ENCODE results near the gene HCN2.

DNA sequence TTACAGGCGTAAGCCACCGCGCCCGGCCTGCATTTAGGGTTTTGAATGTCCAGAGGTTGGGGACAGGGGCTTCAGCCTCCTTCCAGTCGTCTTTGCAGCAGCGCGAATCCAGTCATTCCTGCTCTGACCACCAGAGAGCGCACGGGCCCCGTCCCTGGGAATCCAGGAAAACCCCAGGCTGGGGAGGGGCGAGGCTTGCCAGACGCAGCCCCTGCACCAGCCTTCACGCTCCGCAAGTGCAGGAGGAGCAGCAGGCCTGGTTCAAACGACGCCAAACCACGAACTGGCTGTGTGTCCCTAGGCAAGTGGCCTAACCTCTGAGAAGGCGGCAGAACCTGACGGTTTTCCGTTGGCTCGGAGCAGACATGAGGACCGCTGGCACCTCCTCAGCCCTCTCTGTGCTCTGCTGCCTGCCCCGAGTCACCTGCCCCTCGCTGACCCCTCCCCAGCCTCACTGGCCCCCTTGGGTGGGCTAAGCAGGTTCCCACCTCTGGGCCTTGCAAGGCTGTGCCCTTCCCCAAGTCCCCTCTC, 75.3 kb downstream of the HCN2 start:
- no peak for TF ChIP-seq ZKSCAN5 (CRISPR knock-in tag; IDR thresholded peaks at IDR 0.05)
- TF ChIP-seq MAFK (conservative IDR thresholded peaks at IDR 0.05 in 1 of 2, IDR thresholded peaks at IDR 0.05 in 1 of 2; ENCODE audit: low read length in 2 of 2) = no peak
- TF ChIP-seq CREM (IDR thresholded peaks at IDR 0.05) = no peak
- TF ChIP-seq CREM (CRISPR knock-in tag; IDR thresholded peaks at IDR 0.05) = no peak
- peak; percentile 49 for TF ChIP-seq ELF1 (CRISPR knock-in tag; IDR thresholded peaks at IDR 0.05)
- no peak for TF ChIP-seq HMG20A (CRISPR knock-in tag; IDR thresholded peaks at IDR 0.05; ENCODE audit: borderline replicate concordance)
- TF ChIP-seq CTCF (CRISPR knock-in tag; IDR thresholded peaks at IDR 0.05) = peak; percentile 98
- TF ChIP-seq STAG1 (CRISPR knock-in tag; IDR thresholded peaks at IDR 0.05) = peak; percentile 99
- TF ChIP-seq ZNF589 (CRISPR knock-in tag; conservative IDR thresholded peaks at IDR 0.05) = no peak
- no peak; the same call in 1 of the 2 replicates for TF ChIP-seq ATF7-NPFF (CRISPR knock-in tag; IDR thresholded peaks at IDR 0.05; ENCODE audit: low read depth)
- TF ChIP-seq, protein P1, sequence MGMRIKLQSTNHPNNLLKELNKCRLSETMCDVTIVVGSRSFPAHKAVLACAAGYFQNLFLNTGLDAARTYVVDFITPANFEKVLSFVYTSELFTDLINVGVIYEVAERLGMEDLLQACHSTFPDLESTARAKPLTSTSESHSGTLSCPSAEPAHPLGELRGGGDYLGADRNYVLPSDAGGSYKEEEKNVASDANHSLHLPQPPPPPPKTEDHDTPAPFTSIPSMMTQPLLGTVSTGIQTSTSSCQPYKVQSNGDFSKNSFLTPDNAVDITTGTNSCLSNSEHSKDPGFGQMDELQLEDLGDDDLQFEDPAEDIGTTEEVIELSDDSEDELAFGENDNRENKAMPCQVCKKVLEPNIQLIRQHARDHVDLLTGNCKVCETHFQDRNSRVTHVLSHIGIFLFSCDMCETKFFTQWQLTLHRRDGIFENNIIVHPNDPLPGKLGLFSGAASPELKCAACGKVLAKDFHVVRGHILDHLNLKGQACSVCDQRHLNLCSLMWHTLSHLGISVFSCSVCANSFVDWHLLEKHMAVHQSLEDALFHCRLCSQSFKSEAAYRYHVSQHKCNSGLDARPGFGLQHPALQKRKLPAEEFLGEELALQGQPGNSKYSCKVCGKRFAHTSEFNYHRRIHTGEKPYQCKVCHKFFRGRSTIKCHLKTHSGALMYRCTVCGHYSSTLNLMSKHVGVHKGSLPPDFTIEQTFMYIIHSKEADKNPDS (CRISPR knock-in tag; IDR thresholded peaks at IDR 0.05) = peak; percentile 92
- TF ChIP-seq IKZF1 (IDR thresholded peaks at IDR 0.05) = no peak

Measured in HepG2 (cell line).